Measurements from ENCODE around the gene IQGAP3. TPM values are rescaled to one million over a fixed set of nuclear protein-coding genes. Genes with fewer than 3 reads are reported as not detected.

The IQGAP3 gene
- total RNA-seq, 2 experiments from 2014 or later = 9.4 to 10.6 TPM

- H3K9me3 Mint-ChIP-seq = no peaks in the 10 kb centered on the region
- peaks cover under 1% of the 10 kb centered on the region for H3K36me3 Mint-ChIP-seq (ENCODE audit: low read depth)
These were observed 81.0 kb downstream of the IQGAP3 start for GRCh38 chr1:156491151-156491949.

GRCh38 chr1:156490401-156491032 is 81.8 kb downstream of the IQGAP3 start:
- peaks cover 1% of the 10 kb centered on the region for H3K36me3 Mint-ChIP-seq (ENCODE audit: low read depth)
- no peaks in the 10 kb centered on the region for H3K9me3 Mint-ChIP-seq
- peaks cover 87% of the 10 kb centered on the region for H3K4me1 Mint-ChIP-seq (ENCODE audit: low read depth)
- CTCF ChIA-PET = interaction anchor here (0.6 to 18.2 kb wide), 12 partner anchors 6 to 129 kb away, joined by 3 to 306 read pairs (median 4); partner anchors contain the start of gene MEF2D
- intact Hi-C loops (cut with micrococcal nuclease) = no loop called here
- H3K27me3 Mint-ChIP-seq (ENCODE audit: low read depth) = no peaks in the 10 kb centered on the region
- no peak for DNase-seq
- peak overlapping the region; percentile 80 for H3K27ac Mint-ChIP-seq
- H3K4me3 Mint-ChIP-seq = no peak overlapping the region

More at GRCh38 chr1:156491151-156491949, 81.0 kb downstream of the IQGAP3 start:
- Mint-ChIP-seq H3K4me3 (no peak overlapping the region), H3K4me1 (ENCODE audit: low read depth) (peaks cover 93% of the 10 kb centered on the region), H3K27ac (peak overlapping the region; percentile 17), H3K27me3 (ENCODE audit: low read depth) (no peaks in the 10 kb centered on the region)
- CTCF ChIA-PET = interaction anchor here (0.8 to 18.2 kb wide), 8 partner anchors 5 to 127 kb away, joined by 3 to 306 read pairs (median 4); partner anchors contain the start of gene MEF2D
- intact Hi-C loops (cut with micrococcal nuclease) = no loop called here
- DNase-seq = no peak

GRCh38 chr1:156489935-156490293 is 82.5 kb downstream of the IQGAP3 start:
- H3K9me3 Mint-ChIP-seq = no peaks in the 10 kb centered on the region
- CTCF ChIA-PET = interaction anchor here (1.1 to 18.2 kb wide), 8 partner anchors 6 to 119 kb away, joined by 3 to 306 read pairs (median 4); partner anchors contain the start of gene MEF2D
- H3K4me3 Mint-ChIP-seq = no peak overlapping the region
- peaks cover 1% of the 10 kb centered on the region for H3K36me3 Mint-ChIP-seq (ENCODE audit: low read depth)
- H3K27ac Mint-ChIP-seq = peak overlapping the region; percentile 80
- intact Hi-C loops (cut with micrococcal nuclease) = loop anchor here (1.0 kb wide), 2 partner anchors 9 to 11 kb away; no protein-coding TSS in a partner anchor
- DNase-seq = no peak
- H3K27me3 Mint-ChIP-seq (ENCODE audit: low read depth) = no peaks in the 10 kb centered on the region
- H3K4me1 Mint-ChIP-seq (ENCODE audit: low read depth) = peaks cover 84% of the 10 kb centered on the region

DNA sequence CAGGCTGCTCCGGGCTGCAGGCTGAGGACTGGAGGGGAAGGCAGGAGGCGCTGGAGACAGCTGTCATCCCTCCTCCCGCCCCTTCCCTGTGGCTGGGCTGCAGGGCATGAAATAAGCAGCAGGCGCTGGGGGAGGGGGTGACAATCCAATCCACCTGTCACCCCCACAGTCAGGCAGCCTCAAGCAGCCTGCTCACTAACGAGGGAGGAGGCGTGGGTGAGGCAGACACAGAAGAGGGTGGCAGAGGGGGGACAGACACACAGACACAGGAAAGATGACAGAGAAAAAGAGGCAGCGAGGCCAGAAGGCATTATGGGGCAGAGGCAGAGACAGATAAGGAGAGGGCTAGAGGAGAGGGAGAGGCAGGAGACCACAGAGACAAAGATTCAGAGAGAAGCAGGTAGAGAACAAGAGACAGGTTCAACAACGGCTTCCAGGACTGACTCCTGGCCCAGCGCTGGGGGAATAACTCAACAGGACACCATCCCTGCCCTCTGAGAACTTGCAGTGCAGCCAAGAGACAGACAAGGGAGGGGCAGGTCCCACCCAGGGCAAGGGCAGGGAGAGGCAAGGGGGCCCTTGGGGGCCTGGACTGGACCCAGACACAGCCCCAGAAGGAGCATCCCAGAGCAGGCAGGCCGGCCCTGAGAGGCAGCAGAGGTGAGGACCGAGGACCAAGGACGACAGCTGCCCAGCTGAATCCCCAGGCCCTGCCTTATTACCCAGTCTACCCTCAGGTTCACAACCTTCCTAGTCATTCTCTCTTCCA is 83.0 kb downstream of the IQGAP3 start:
- CTCF ChIA-PET = interaction anchor here (1.2 to 18.2 kb wide), 8 partner anchors 6 to 119 kb away, joined by 3 to 306 read pairs (median 4); partner anchors contain the start of genes MEF2D and NAXE
- Mint-ChIP-seq H3K27ac (peak overlapping the region; percentile 82), H3K36me3 (ENCODE audit: low read depth) (peaks cover 1% of the 10 kb centered on the region), H3K9me3 (no peaks in the 10 kb centered on the region), H3K4me1 (ENCODE audit: low read depth) (peaks cover 81% of the 10 kb centered on the region), H3K4me3 (peak overlapping the region; percentile 10), H3K27me3 (ENCODE audit: low read depth) (no peaks in the 10 kb centered on the region)
- intact Hi-C loops (cut with micrococcal nuclease) = loop anchor here (1.0 kb wide), 2 partner anchors 8 to 12 kb away; no protein-coding TSS in a partner anchor
- peak; percentile 79 for DNase-seq

DNA sequence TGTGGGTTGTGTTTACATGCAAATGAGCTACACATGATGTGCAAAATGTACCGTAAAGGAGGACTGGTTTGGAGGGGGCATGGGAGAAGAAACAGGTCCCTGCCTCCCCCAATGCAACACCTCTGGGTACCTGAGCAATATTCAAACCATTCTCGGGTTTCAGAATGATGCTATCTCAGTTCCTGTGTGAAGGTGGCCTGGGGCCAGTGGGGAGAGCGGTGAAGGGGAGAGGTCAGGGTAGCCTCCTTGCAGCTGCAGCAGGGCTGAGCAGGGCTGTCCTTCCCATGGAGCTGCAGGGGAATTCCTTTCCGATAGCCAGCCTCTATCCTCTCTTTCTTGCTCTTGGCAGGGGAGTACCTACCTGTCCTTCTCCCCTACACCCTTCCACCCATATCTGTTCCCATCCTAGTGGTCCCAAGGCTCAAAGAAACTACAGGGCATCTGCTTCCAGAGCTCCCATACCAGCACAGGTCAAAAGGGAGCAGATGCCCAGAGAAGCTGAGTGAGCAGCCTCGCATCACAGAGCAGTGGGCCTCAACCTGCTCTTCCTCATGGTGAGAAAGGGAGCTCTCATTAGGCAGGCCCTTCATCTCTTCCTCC is 83.7 kb downstream of the IQGAP3 start:
- peak; percentile 74 for DNase-seq
- Mint-ChIP-seq H3K27ac (peak overlapping the region; percentile 82), H3K4me3 (peak overlapping the region; percentile 53), H3K9me3 (no peaks in the 10 kb centered on the region), H3K4me1 (ENCODE audit: low read depth) (peaks cover 79% of the 10 kb centered on the region), H3K36me3 (ENCODE audit: low read depth) (peaks cover 1% of the 10 kb centered on the region), H3K27me3 (ENCODE audit: low read depth) (no peaks in the 10 kb centered on the region)
- CTCF ChIA-PET = interaction anchor here (1.3 to 18.2 kb wide), 5 partner anchors 5 to 112 kb away, joined by 3 to 306 read pairs (median 4); partner anchors contain the start of genes MEF2D and NAXE
- intact Hi-C loops (cut with micrococcal nuclease) = loop anchor here (1.0 kb wide), 3 partner anchors 7 to 84 kb away; partner anchors contain the start of gene IQGAP3

DNA sequence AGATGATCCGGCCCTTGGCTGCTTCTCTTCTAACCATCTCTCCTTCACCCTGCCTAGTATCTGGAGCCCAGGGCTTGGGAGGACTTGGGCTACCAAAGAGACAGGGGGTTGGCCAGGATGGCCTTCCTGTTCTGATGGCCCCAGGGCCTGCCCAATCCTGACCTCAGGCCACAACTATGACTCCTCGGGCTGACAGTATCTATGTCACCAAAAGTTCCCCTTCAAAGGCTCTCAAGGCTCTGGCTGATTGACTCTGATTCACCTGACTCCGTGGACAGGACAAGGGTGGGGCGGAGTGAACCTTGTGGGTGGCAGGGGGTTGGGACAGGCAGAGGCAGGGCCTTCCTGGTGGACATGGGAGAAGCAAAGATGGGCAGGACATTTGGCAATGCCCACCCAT is 84.5 kb downstream of the IQGAP3 start:
- no peak overlapping the region for H3K4me3 Mint-ChIP-seq
- intact Hi-C loops (cut with micrococcal nuclease) = loop anchor here (1.0 kb wide), 1 partner anchor 84 kb away; the partner anchor contains the start of gene IQGAP3
- peak; percentile 69 for DNase-seq
- CTCF ChIA-PET = interaction anchor here (18.1 to 18.2 kb wide), 2 partner anchors 4 to 9 kb away, joined by 306 read pairs; partner anchors contain the start of gene MEF2D
- H3K36me3 Mint-ChIP-seq (ENCODE audit: low read depth) = peaks cover 1% of the 10 kb centered on the region
- no peaks in the 10 kb centered on the region for H3K27me3 Mint-ChIP-seq (ENCODE audit: low read depth)
- H3K9me3 Mint-ChIP-seq = no peaks in the 10 kb centered on the region
- H3K27ac Mint-ChIP-seq = peak overlapping the region; percentile 62
- H3K4me1 Mint-ChIP-seq (ENCODE audit: low read depth) = peaks cover 77% of the 10 kb centered on the region

- H3K4me3 Mint-ChIP-seq = no peak overlapping the region
- intact Hi-C loops (cut with micrococcal nuclease) = no loop called here
- peaks cover 9% of the 10 kb centered on the region for H3K36me3 Mint-ChIP-seq (ENCODE audit: low read depth)
- peaks cover 77% of the 10 kb centered on the region for H3K4me1 Mint-ChIP-seq (ENCODE audit: low read depth)
- no peaks in the 10 kb centered on the region for H3K9me3 Mint-ChIP-seq
- H3K27me3 Mint-ChIP-seq (ENCODE audit: low read depth) = no peaks in the 10 kb centered on the region
- no peak overlapping the region for H3K27ac Mint-ChIP-seq
- DNase-seq = no peak
- CTCF ChIA-PET = interaction anchor here (1.0 to 18.2 kb wide), 3 partner anchors 10 to 122 kb away, joined by 3 to 306 read pairs (median 6); partner anchors contain the start of gene MEF2D
These were observed 85.7 kb downstream of the IQGAP3 start for GRCh38 chr1:156486421-156487344.

GRCh38 chr1:156485984-156486383 is 86.4 kb downstream of the IQGAP3 start:
- no peak for DNase-seq
- H3K4me3 Mint-ChIP-seq = no peak overlapping the region
- no peaks in the 10 kb centered on the region for H3K27me3 Mint-ChIP-seq (ENCODE audit: low read depth)
- no peak overlapping the region for H3K27ac Mint-ChIP-seq
- H3K4me1 Mint-ChIP-seq (ENCODE audit: low read depth) = peaks cover 77% of the 10 kb centered on the region
- CTCF ChIA-PET = interaction anchor here (1.0 to 18.2 kb wide), 3 partner anchors 11 to 122 kb away, joined by 3 to 306 read pairs (median 6); partner anchors contain the start of gene MEF2D
- H3K36me3 Mint-ChIP-seq (ENCODE audit: low read depth) = peaks cover 13% of the 10 kb centered on the region
- no peaks in the 10 kb centered on the region for H3K9me3 Mint-ChIP-seq
- intact Hi-C loops (cut with micrococcal nuclease) = no loop called here

DNA sequence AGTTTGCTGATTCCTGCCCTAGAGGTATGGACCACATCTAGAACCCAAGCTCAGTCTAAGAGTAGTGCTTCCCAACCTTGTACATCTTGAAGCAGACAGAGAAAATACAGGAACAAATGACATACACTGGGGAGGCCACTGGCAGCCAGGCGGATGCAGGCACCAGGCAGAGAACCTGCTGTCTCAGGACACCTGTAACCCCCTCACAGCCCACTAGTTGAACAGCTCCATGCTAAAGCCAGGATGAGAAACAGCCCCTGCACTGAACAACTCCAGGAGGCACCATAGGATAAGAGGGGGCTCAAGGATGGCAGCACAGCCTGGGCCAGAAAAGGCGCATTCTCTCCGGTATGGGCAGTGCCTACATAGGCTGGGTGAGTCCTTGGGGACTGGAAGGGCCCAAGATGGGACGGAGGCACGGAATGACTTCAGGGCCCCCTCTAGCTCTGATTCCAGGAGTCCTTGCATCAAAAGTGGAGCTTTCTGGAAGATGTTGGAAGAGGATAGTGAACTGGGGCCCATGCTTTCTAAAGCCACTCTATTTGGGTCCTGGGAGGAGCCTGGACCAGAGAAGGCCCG is 87.8 kb downstream of the IQGAP3 start:
- H3K4me3 Mint-ChIP-seq = no peak overlapping the region
- H3K27ac Mint-ChIP-seq = peak overlapping the region; percentile 9
- H3K27me3 Mint-ChIP-seq (ENCODE audit: low read depth) = no peaks in the 10 kb centered on the region
- DNase-seq = no peak
- intact Hi-C loops (cut with micrococcal nuclease) = no loop called here
- peaks cover 22% of the 10 kb centered on the region for H3K36me3 Mint-ChIP-seq (ENCODE audit: low read depth)
- peaks cover 71% of the 10 kb centered on the region for H3K4me1 Mint-ChIP-seq (ENCODE audit: low read depth)
- CTCF ChIA-PET = interaction anchor here (1.0 to 18.2 kb wide), 5 partner anchors 12 to 124 kb away, joined by 3 to 306 read pairs (median 6); partner anchors contain the start of gene MEF2D
- no peaks in the 10 kb centered on the region for H3K9me3 Mint-ChIP-seq

DNA sequence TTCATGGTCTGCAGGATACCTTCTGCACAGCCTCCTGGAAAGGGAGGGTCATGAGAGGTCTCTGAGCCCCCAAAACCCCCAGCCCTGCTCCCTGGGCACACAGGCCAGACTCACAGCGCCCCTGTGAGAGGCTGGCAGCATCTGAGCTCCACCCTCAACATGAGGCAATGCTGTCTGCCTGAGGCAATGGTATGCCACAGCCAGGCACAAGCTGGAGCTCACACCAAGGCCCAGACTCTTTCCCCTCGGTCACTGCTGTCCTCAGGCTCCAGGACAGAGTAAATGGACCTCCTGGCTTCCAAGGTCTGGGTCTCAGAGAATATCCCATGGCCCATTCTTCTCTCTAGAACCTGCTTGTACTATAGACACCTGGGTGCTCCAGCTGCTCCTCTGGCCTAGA is 89.0 kb downstream of the IQGAP3 start:
- DNase-seq = no peak
- peaks cover 59% of the 10 kb centered on the region for H3K4me1 Mint-ChIP-seq (ENCODE audit: low read depth)
- no peak overlapping the region for H3K27ac Mint-ChIP-seq
- H3K36me3 Mint-ChIP-seq (ENCODE audit: low read depth) = peaks cover 30% of the 10 kb centered on the region
- no peaks in the 10 kb centered on the region for H3K27me3 Mint-ChIP-seq (ENCODE audit: low read depth)
- intact Hi-C loops (cut with micrococcal nuclease) = no loop called here
- no peak overlapping the region for H3K4me3 Mint-ChIP-seq
- H3K9me3 Mint-ChIP-seq = no peaks in the 10 kb centered on the region
- CTCF ChIA-PET = interaction anchor here (0.7 to 18.2 kb wide), 4 partner anchors 13 to 108 kb away, joined by 3 to 306 read pairs (median 3); partner anchors contain the start of genes MEF2D and NAXE
